ENCODE data around the gene ANKDD1A.

The ANKDD1A gene

GRCh38 chr15:64912379-64913325 lies 950 bp downstream of the ANKDD1A start:
- Histone ChIP-seq H3K4me2 (ENCODE audit: low read depth, low read length, poor library complexity, severe bottlenecking) (no peak overlapping the region), H3K4me3 (ENCODE audit: insufficient read depth, low read length, poor library complexity, severe bottlenecking) (no peak overlapping the region), H3K9me3 (ENCODE audit: insufficient read depth, low read length) (no peaks in the 10 kb centered on the region), H3K79me2 (ENCODE audit: insufficient read depth, low read length) (no peaks in the 10 kb centered on the region), H2AFZ (ENCODE audit: low read depth, low read length, severe bottlenecking) (no peak overlapping the region), H3K36me3 (ENCODE audit: low read length) (no peaks in the 10 kb centered on the region), H3K27ac (ENCODE audit: low read depth, low read length) (no peak overlapping the region), H3F3A (ENCODE audit: insufficient read depth) (0 out of 2 replicates have a peak, but pooled peaks cover 4% of the 10 kb centered on the region), H4K20me1 (ENCODE audit: low read depth, low read length) (no peaks in the 10 kb centered on the region), H3K9me2 (replicated peaks; ENCODE audit: insufficient read depth, low read length) (no peaks in the 10 kb centered on the region), H3K27me3 (ENCODE audit: low read length) (no peaks in the 10 kb centered on the region), H3K9ac (ENCODE audit: low read length) (no peak overlapping the region)
- no peak for TF ChIP-seq EZH2phosphoT487 (conservative IDR thresholded peaks at IDR 0.05; ENCODE audit: low read length)
- no peak for TF ChIP-seq CTCF (IDR thresholded peaks at IDR 0.05; ENCODE audit: insufficient read depth, low read length, poor library complexity, severe bottlenecking)

- no peaks in the 10 kb centered on the region for H3K27me3 ChIP-seq (ENCODE audit: low read length)
- no peaks in the 10 kb centered on the region for H3K9me3 ChIP-seq (ENCODE audit: insufficient read depth, low read length)
- no peaks in the 10 kb centered on the region for H3K9me2 ChIP-seq (replicated peaks; ENCODE audit: insufficient read depth, low read length)
- H3K4me2 ChIP-seq (ENCODE audit: low read depth, low read length, poor library complexity, severe bottlenecking) = no peak overlapping the region
- 0 out of 2 replicates have a peak, but pooled peaks cover 4% of the 10 kb centered on the region for H3F3A ChIP-seq (ENCODE audit: insufficient read depth)
- H3K4me3 ChIP-seq (ENCODE audit: insufficient read depth, low read length, poor library complexity, severe bottlenecking) = no peak overlapping the region
- H2AFZ ChIP-seq (ENCODE audit: low read depth, low read length, severe bottlenecking) = no peak overlapping the region
- no peak overlapping the region for H3K9ac ChIP-seq (ENCODE audit: low read length)
- no peaks in the 10 kb centered on the region for H3K79me2 ChIP-seq (ENCODE audit: insufficient read depth, low read length)
- no peaks in the 10 kb centered on the region for H4K20me1 ChIP-seq (ENCODE audit: low read depth, low read length)
- no peaks in the 10 kb centered on the region for H3K36me3 ChIP-seq (ENCODE audit: low read length)
- H3K27ac ChIP-seq (ENCODE audit: low read depth, low read length) = no peak overlapping the region
- TF ChIP-seq CTCF (IDR thresholded peaks at IDR 0.05; ENCODE audit: insufficient read depth, low read length, poor library complexity, severe bottlenecking) (no peak), EZH2phosphoT487 (conservative IDR thresholded peaks at IDR 0.05; ENCODE audit: low read length) (no peak)
These were observed 4.0 kb downstream of the ANKDD1A start for GRCh38 chr15:64915518-64916227.

GRCh38 chr15:64916365-64916764 lies 4.7 kb downstream of the ANKDD1A start:
- H3K79me2 ChIP-seq (ENCODE audit: insufficient read depth, low read length) = no peaks in the 10 kb centered on the region

More at GRCh38 chr15:64916365-64916764, 4.7 kb downstream of the ANKDD1A start:
- no peak for TF ChIP-seq CTCF (IDR thresholded peaks at IDR 0.05; ENCODE audit: insufficient read depth, low read length, poor library complexity, severe bottlenecking)
- no peak for TF ChIP-seq EZH2phosphoT487 (conservative IDR thresholded peaks at IDR 0.05; ENCODE audit: low read length)
- Histone ChIP-seq H3K4me3 (ENCODE audit: insufficient read depth, low read length, poor library complexity, severe bottlenecking) (no peak overlapping the region), H3F3A (ENCODE audit: insufficient read depth) (no peaks in the 10 kb centered on the region), H3K4me2 (ENCODE audit: low read depth, low read length, poor library complexity, severe bottlenecking) (no peak overlapping the region), H4K20me1 (ENCODE audit: low read depth, low read length) (no peaks in the 10 kb centered on the region), H3K36me3 (ENCODE audit: low read length) (no peaks in the 10 kb centered on the region), H3K27me3 (ENCODE audit: low read length) (no peaks in the 10 kb centered on the region), H3K9ac (ENCODE audit: low read length) (no peak overlapping the region), H3K27ac (ENCODE audit: low read depth, low read length) (no peak overlapping the region), H3K9me2 (replicated peaks; ENCODE audit: insufficient read depth, low read length) (no peaks in the 10 kb centered on the region), H3K9me3 (ENCODE audit: insufficient read depth, low read length) (no peaks in the 10 kb centered on the region), H2AFZ (ENCODE audit: low read depth, low read length, severe bottlenecking) (no peak overlapping the region)
